HG03196 (cell line): ENCODE data around the gene SUFU.

Source experiments
- ATAC-seq: cut with Tn5 transposase; IDR thresholded peaks from one replicate; pipeline ENCODE4 v1.9.1; 2021; ENCODE audit not compliant: unreplicated experiment

SUFU gene

GRCh38 chr10:102615361-102615760 is 111.6 kb downstream of the SUFU start:
- no peak for ATAC-seq

- ATAC-seq: no peak
Observed at GRCh38 chr10:102616066-102616770, 112.4 kb downstream of the SUFU start.

- ATAC-seq: no peak
Observed at GRCh38 chr10:102617041-102617440, 113.3 kb downstream of the SUFU start.

- no peak for ATAC-seq
Observed at GRCh38 chr10:102617816-102618215, 114.0 kb downstream of the SUFU start.

GRCh38 chr10:102619281-102619981 is 115.7 kb downstream of the SUFU start:
- no peak for ATAC-seq

GRCh38 chr10:102620138-102620590 is 116.4 kb downstream of the SUFU start:
- no peak for ATAC-seq

GRCh38 chr10:102620591-102621442 is 117.0 kb downstream of the SUFU start:
- no peak for ATAC-seq

- ATAC-seq: no peak
Observed at GRCh38 chr10:102621443-102622325, 117.9 kb downstream of the SUFU start.

GRCh38 chr10:102624094-102624493 is 120.3 kb downstream of the SUFU start:
- no peak for ATAC-seq

- ATAC-seq: no peak
Observed at GRCh38 chr10:102624751-102625645, 121.2 kb downstream of the SUFU start.

GRCh38 chr10:102626026-102626685 is 122.4 kb downstream of the SUFU start:
- no peak for ATAC-seq

GRCh38 chr10:102627291-102627735 is 123.5 kb downstream of the SUFU start:
- ATAC-seq: no peak

- ATAC-seq: no peak
Observed at GRCh38 chr10:102627736-102628293, 124.0 kb downstream of the SUFU start.

GRCh38 chr10:102628451-102628911 is 124.7 kb downstream of the SUFU start:
- no peak for ATAC-seq

GRCh38 chr10:102629661-102630614 is 126.2 kb downstream of the SUFU start:
- no peak for ATAC-seq

- no peak for ATAC-seq
Observed at GRCh38 chr10:102630663-102631062, 126.9 kb downstream of the SUFU start.
